HG03442 (cell line): ENCODE data around the gene JPH2.

ENCODE experiments used
- ATAC-seq: cut with Tn5 transposase; IDR thresholded peaks from one replicate; pipeline ENCODE4 v1.9.1; 2021; ENCODE audit warnings: mild to moderate bottlenecking, moderate library complexity; ENCODE audit not compliant: unreplicated experiment

JPH2 gene

DNA sequence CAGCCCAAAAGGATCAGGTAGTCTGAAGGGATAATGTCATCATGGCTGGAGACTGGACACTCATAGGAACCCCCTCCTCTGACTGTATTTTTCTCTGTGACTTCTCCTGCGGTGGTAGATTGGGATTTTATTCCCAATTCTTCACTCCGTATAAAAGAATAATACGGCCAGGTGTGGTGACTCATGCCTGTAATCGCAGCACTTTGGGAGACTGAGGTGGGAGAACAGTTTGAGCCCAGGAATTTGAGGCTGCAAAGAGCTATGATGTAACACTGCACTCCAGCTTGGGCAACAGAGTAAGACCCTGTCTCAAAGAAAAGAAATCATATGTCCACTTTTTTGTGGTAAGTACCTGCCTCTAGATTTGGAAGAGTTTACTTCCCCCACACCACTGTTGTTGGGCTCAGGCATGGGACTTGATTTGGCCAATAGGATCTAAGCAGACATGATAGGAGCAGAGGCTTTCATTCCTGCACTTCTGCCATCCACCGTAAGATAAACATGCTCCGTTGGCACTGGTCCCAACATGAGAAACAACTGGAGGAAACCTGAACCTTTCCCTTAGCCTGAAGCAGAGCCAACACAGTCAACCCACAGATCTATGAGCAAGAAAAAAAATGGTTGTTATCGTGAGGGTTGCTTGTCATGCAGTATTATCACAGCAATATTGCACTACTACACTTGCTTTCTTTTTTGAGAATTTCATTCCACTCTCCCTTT, 82.0 kb downstream of the JPH2 start:
- no peak for ATAC-seq

DNA sequence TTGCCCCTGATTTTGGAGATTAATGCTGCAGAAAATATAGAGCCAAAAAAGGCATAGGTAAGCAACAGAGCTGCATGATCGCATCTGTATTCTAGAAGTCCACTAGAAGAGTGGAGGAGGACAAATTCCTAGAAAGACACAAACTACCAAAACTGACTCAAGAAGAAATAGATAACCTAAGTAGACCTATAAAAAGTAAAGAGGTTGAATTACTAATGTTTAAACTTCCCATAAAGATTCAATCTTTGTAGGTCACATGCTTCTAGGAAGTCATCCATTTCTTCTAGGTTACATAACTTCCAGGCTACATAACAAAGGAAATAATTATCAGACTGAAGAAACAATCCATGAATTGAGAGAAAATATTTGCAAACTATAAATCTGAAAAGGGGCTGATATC, 84.4 kb downstream of the JPH2 start:
- ATAC-seq: no peak

DNA sequence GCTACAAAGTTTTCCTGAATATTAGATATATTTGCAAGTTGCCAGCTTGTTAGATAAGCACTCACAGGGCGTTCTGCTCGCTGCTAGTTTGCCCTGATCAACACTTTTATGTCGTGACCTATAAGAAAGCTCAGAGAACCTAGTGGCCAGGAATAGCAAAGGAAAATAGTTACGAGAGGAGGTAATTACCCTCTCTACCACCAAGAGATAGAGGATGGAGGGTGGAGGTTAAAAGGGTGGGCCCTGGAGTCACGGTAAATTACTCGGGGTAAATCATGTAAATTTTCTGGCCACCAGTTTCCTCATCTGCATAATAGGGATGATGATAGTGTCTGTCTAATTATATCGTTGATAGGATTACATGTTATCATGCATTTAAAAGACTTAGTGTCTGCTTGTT, 87.2 kb downstream of the JPH2 start:
- ATAC-seq: no peak

DNA sequence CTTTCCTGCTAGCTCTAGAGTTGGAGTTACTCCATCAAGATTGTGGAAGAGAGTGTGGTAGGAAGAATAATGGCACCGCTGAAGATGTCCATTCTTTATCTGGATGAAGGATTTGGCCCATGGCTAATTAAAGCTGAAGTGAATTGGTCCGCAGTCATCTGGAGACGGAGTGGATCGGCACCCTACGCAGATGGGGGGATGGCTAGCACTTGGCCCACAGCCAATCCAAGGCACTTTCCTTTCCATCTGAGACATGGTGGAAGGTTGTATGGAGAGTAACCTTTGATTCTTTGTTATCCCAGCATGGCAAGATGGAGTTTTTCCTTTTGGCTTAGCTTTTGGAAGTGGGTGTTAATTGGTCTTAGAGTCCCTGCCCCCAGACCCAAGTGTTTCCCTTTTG, 88.3 kb downstream of the JPH2 start:
- ATAC-seq: no peak

DNA sequence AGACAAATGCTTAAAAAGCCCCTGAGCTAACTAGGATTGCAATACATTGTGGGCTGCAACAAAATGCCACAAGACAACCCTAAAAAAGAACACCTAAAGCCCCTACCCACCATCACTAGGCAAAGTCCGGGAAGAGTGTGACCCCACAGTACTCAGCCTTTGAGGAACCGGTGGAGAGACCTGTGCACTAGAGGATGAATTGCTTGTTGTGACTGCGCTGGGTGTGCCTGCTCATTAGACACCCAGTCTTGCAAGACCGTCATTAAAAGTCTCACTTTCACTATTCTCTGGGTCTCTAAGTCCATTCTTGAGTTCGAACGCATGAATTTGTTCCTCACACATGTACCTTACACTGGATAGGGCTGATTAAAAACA, 88.7 kb downstream of the JPH2 start:
- no peak for ATAC-seq

DNA sequence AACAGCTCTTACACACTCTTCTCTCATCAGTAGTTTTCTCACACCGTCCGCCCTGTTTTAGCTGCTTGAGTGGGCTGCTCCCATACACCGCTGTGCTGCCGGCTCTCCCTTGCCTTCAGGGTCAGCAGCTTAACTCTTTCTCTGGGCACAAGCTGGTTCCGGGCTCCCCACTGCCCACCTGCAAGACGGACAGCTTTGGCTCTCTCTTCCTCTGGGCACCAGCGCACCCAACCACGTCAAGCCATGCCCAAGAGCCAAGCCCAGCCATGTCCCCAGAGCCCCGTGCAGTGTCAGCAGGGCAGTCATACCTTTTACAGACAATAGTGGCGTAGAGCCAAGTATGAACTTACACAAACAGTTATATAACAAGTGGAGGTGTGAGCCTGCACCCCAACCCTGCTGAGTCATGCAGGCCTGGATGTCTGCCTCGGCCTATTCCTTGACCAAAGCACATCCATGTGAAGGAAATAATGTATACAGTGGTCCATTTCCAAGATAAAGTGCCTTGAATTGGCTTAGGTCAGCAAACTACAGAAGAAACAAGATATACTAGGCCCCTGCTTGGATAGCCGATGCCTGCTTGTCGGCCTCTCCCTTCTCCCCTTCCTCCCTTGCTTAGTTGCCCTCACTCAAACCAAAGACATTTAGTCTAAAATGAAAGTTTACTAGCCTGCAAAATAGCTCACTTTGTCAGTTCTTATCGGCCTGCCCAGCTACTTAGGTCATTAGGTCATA, 89.3 kb downstream of the JPH2 start:
- ATAC-seq: no peak

DNA sequence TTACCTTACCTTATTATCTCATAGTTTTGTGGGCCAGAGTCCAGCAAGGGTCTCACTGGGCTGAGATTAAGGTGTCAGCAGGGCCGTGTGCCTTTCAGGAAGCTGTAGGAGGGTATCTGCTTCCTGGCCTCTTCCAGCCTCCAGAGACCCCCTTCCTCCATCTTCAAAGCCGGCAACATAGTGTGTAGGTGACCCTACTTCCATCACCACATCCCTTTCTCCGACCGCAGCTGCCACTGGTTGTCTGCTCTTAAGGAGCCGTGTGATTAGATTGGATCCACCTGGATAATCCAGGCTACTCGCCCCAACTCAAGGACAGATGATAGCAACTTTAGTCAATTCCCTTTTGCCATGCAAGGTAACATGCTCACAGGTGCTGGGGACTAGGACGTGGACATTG, 91.2 kb downstream of the JPH2 start:
- ATAC-seq: no peak

DNA sequence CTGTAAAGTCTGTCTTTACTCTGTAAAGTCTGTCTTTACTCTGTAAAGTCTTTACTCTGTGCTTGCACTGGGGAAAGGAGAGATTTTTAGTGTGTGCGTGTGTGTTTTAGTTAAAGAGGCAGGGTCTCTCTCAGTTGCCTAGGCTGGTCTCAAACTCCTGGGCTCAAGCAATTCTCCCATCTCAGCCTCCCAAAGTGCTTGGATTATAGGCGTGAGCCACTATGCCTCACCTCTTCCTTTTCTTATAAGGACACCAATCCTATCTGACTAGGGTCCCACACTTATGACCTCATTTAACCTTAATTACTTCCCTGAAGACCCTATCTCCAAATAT, 93.8 kb downstream of the JPH2 start:
- ATAC-seq: no peak

DNA sequence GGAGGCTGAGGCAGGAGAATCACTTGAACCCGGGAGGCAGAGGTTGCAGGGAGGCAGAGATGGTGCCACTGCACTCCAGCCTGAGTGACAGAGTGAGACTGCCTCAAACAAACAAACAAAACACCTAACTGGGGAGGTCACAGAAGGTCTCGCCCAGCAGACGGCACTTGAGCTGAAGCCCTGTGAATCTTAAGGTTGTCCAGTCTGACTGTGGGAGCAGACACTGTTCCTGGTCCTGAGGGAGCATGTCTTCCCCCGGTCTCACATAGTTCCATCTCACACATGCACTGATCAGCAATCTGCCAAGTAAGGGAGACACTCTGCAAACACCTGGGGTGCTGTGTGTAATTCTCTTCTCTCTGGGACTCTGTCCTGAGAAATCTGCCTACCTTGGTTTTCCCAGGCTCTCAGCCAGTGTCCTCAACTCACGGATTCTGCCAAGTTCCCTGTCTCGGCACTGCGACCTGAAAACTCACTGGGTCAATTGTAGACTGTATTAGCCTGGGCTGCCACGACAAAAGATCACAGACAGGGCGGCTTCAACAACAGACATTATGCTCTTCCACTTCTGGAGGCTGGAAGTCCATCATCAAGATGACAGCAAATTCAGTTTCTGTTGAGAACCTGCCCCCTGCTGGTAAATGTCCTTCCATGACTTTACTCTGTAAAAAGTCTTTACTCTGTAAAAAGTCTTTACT, 94.3 kb downstream of the JPH2 start:
- ATAC-seq: no peak

DNA sequence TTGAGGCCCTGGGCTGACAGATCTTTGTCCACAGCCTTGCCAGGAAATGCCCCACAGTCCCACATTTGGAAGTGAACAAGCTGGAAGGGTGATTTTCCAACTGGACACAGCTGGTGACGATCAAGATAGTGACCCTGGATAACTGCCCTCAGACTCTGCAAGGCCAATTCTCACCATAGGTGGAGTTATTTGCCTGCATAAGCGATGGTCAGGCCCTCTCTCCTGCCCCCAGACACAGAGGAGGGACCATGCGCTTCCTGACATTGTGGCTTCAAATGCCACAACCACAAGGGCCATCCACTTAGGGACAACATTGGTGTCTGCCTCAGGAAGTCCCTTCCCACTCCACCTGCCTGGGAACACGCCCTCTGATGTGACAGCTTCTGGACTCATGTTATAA, 96.0 kb downstream of the JPH2 start:
- no peak for ATAC-seq

DNA sequence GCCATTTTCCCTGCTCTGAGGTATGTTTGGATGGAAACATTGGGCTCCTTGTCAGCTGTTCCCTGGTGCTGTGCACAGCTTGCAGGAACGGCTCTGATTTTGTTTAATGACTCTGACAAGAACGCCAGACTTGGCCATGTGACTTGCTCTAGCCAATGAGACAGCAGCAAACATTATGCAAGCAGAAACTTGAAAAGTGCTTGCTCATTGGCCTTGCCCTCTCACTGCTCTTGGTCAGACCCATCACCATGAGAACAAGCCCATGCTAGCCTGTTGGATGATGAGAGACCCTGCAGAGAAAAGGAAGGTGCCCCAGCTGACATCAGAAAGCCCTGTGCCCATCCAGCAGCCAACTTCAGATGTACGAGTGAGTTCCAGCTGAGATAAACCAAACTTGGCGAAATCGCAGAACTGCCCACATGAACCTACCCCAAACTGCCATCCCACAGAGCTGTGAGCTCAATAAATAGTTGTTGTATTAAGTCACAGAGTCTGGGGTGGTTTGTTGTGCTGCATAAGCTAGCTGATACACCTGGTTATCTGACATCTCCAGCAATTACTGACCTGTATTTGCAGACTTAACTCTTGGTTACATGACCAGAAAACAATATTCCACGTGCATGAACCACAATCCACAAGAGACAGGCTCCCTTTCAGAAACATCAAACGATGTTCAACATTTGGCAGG, 96.9 kb downstream of the JPH2 start:
- ATAC-seq: peak; percentile 45

DNA sequence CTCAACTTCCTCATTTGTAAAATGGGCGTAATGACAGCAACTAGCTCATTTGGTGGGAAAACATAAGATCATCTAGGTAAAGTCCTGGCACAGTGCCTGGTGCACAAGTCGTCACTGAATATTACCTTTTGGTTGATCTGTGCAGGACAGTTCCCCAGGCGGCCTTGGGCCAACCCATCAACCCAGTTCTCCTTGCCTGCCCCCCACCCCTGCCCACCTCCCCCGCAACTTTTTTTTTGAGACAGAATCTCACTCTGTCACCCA, 99.2 kb downstream of the JPH2 start:
- no peak for ATAC-seq

DNA sequence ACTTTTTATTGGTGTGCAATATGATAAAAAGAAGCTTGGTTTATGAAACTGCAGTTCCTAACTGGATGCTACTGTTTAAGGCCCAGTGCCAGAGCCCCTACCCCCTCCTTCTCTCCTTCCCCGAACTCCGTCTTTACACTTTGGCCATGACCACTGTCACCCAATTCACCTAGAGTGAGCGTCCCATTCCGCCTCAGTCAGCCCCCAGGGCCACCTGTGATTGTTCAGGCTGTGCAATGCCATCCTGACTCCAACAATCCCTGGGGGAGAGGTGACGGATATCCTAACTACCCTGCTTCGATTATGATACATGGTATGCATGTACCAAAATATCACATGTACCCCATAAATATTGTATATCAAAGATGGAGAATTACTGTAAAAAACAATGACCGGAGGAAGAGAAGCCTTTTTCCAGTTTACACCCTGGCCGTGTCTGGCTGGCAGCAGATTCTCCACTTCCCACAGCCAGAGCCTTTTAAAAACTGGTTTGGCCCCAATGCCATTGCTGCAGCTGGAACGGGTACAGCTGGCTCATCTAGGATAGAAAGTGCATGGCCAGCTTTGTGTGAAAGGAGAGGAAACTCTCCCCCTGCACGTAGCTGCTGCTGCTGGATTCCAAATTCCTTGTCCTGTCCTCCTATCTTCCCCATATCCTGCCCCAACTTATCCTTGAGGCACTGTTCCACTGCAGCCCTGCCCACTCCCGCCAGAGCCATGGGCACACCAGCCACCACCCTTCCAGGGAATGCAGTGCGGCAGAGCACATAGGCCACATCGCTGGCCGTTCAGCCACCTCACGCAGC, 99.7 kb downstream of the JPH2 start:
- no peak for ATAC-seq

DNA sequence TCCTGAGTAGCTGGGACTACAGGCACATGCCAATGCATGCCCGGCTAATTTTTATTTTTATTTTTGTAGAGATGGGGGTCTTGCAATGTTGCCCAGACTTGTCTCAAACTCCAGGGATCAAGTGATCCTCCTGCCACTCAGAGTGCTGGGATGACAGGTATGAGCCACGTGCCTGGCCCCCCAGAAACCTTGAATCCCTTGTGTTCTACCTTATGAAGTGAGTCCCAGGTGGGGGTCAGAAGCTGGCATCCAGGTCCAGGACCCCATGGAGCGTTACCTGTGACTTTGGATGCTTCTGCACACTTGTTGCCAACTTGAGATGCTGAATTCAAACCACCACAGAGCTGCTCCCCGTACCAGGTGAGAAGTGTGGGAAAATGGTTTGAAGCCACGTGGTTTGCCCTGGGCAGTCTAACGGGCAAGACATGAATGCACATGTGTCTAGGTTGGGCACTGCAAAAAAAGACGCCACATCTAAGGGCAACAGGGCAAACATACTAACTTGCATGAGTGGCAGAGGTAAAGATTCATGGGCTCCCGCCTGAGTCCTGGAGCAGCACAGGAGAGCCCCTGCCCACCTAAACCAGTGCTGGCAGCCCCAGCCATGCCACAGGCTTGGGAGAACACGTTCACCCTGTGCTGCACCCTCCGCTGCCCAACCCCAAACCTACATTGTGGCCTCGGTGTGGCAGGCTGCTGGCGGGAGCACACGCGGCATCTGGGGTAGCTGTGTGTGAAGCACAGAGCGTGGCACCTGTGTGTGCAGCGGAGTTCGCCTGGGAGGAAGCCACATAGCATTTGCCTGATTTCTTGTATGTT, 101.2 kb downstream of the JPH2 start:
- no peak for ATAC-seq

DNA sequence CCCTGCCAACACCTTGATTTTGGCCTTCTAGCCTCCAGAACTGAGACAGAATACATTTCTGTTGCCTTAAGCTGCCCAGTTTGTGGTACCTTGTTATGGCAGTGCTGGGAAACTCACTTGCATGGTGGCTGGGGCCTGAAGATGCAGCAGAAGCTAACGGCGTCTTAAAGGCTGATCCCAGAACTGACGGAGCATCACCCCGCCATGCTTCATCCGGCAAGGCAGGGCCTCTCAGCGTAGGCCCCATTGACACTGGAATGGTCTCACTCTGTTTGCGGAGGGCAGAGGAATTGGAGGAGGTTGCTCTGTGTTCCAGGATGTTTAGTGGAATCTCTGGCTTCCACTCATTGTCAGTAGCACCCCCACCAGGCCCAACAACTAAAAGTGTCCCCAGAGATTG, 102.1 kb downstream of the JPH2 start:
- no peak for ATAC-seq

DNA sequence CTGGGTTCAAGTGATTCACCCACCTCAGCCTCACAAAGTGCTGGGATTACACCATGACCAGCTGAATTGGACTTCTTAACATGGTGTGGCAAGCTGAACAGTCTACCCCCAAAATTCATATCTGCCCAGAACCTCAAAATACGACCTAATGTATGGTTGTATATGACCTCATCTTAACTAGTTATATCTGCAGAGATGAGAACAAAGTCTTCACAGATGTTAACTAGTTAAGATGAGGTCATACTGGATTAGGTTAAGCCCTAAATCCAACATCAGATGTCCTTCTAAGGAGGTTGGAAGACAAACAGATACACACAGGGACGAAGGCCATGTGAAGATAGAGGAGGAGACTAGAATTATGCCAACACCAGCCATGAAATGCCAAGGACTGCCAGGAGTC, 102.5 kb downstream of the JPH2 start:
- no peak for ATAC-seq

DNA sequence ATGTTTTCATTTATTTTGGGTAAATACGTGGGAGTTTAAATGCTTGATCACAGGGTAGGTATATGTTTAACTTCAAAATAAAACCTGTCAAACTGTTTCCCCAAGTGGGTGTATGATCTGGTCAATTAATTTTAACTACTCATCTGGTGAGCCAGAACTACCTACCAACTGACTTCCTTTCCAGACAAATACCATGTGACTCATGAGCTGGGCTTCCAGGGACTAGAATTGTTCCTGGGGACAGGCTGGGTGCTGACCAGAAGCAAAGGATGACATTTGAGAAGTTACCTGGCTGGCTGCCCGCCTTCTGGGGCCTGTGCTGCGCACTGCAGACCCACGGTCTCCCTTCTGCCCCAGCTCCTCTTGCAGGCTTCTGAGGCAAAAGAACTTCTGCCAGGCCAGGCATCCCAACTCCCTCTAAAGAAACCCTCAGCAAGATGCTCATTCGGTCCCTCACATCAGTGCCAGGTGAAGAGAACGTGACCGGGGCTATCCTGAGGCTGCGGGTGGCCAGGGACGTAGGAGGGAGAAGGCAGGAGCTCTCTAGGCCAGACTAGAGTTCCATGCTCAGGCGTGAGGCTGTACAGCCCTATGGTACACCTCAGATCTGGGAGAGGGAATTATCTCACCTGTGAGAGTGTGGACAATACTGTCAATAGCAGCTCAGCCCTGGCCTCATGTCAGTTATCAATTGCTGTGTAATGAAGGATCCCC, 103.6 kb downstream of the JPH2 start:
- no peak for ATAC-seq

DNA sequence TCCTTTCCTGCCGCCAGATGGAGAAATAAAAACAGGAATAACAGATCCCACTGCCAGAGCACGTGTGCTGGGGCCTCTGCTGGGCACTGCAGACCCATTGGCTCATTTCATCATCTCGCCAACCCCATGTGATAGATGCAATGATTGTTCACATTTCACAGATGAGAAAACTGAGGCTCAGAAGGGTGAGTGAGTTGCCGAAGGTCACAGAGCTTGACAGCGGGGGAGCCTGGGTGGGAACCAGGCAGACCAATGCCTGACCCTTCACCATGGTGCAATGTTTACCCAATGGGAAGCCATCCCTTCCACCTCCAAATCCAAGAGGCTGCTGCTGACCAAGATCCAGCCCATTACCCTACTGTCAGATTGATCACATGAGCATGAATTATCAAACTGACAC, 105.1 kb downstream of the JPH2 start:
- ATAC-seq: no peak

DNA sequence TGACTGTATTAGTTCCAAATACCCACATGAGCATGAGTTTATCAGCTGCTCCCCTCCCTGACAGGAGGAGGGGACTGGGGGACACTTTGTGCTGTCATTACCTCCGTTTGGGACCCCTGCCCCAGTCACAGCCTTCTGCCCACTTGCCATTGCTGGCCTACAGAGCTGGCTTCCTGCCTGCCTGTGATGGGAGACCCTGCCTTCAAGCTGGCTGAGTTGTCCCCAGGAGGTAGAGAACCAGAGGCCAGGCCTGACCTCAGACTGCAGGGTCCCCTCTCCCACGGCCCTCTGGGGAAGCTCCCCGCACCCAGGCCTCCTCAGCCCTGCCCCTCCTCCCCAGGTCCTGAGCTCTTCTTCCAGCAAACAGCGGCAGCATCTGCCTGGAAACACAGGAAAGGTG, 105.5 kb downstream of the JPH2 start:
- ATAC-seq: no peak
